GM18517 (cell line): ENCODE results near the gene MAFG.

ENCODE experiments used
- ATAC-seq: cut with Tn5 transposase; IDR thresholded peaks from one replicate; pipeline ENCODE4 v1.9.1; 2021; ENCODE audit warnings: mild to moderate bottlenecking, moderate library complexity; ENCODE audit not compliant: unreplicated experiment

The MAFG gene

DNA sequence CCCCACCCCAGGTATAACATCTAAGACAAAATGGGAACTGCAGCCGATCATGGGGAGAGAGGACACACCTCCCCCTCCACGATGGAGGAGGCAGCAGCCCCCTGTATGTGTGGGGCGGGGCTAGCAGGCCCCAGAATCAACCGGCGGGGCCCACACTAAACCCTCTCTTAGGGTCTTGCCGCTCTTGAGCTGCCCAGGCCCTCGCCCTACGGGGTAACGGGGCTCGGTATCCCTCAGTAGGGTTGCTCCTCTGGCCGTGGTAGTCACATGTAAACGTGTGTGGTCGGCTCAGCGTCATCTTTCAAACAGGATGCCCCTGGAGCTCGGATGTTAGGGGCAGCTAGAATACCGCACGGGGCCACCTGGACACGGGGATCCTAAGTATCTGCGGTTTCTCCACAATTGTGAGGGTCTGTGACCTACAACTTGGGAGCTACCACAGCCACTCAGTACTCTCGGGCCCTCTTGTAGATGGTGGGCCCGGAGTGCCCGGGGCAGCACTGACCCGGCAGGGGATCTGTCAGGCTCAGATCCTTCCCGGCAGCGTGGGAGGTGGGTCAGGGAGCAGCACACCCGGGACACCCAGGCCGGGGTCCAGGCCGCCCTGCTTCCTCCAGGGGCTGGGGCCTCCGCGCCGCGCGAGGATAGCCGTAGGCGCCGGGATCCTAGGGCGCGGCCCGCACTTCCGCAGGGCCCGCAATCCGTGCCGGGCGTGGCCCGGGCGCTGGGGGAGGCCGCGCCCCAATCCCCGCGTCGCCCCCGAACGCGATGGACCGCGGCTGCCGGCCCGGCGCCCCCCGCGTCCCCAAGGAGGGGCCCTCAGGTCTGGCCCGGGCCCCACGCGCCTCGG, 57.2 kb downstream of the MAFG start:
- no peak for ATAC-seq

- no peak for ATAC-seq
These were observed 58.1 kb downstream of the MAFG start for GRCh38 chr17:81869221-81870130.

GRCh38 chr17:81868674-81869220, 58.8 kb downstream of the MAFG start:
- no peak for ATAC-seq
